Measurements from ENCODE around the gene IFRD2. TPM values are rescaled to one million over a fixed set of nuclear protein-coding genes. Genes with fewer than 3 reads are reported as not detected.

Gene IFRD2
- total RNA-seq, 4 donors from 2014 or later = 40.0 to 178 (median 72.2) TPM

- no peak for TF ChIP-seq CTCF (IDR thresholded peaks at IDR 0.05)
- DNase-seq (ENCODE audit: low spot score) (no peak), ATAC-seq (ENCODE audit: low FRiP score) (no peak)
These were observed 27.8 kb upstream of the IFRD2 start for GRCh38 chr3:50319894-50320625.

GRCh38 chr3:50319181-50319893 lies 27.1 kb upstream of the IFRD2 start:
- DNase-seq (ENCODE audit: low spot score) (no peak), ATAC-seq (ENCODE audit: low FRiP score) (no peak)
- TF ChIP-seq CTCF (IDR thresholded peaks at IDR 0.05) = no peak

GRCh38 chr3:50318615-50319014 lies 26.4 kb upstream of the IFRD2 start:
- no peak for ATAC-seq (ENCODE audit: low FRiP score)
- TF ChIP-seq CTCF (IDR thresholded peaks at IDR 0.05) = no peak
- no peak for DNase-seq (ENCODE audit: low spot score)

- no peak for DNase-seq (ENCODE audit: low spot score)
- ATAC-seq (ENCODE audit: low FRiP score) = no peak
- TF ChIP-seq CTCF (IDR thresholded peaks at IDR 0.05) = no peak
These were observed 25.9 kb upstream of the IFRD2 start for GRCh38 chr3:50318163-50318562.

GRCh38 chr3:50317300-50317699 lies 25.1 kb upstream of the IFRD2 start:
- no peak for TF ChIP-seq CTCF (IDR thresholded peaks at IDR 0.05)
- DNase-seq (ENCODE audit: low spot score) (no peak), ATAC-seq (ENCODE audit: low FRiP score) (no peak)

GRCh38 chr3:50316657-50317242 lies 24.5 kb upstream of the IFRD2 start:
- ATAC-seq (ENCODE audit: low FRiP score) (peak; percentile 70), DNase-seq (ENCODE audit: low spot score) (no peak)
- TF ChIP-seq CTCF (IDR thresholded peaks at IDR 0.05) = no peak
